Fibroblast of lung (primary cell): ENCODE measurements around the gene OPTC. TPM values are rescaled to one million over a fixed set of nuclear protein-coding genes. Genes with fewer than 3 reads are reported as not detected.
A peak's percentile ranks its signal among the peaks of the same experiment; 100 is the strongest.

Source experiments
- DNase-seq, 2 donors: peaks; one replicate each; pipeline versions ENCODE4 v3.0.0 to v3.0.0-alpha.2; 2010; ENCODE audit warnings: low read depth in 2 of 2
- H2AFZ ChIP-seq: 2 replicates; pipeline ENCODE4 v1.5.1; 2012; ENCODE audit warnings: low read length, control low read depth, inconsistent platforms
- H3K27ac ChIP-seq: 2 replicates; pipeline ENCODE4 v1.5.1; 2011; ENCODE audit warnings: low read length, control low read depth; ENCODE audit not compliant: insufficient read depth
- H3K27me3 ChIP-seq: 2 replicates; pipeline ENCODE4 v1.5.1; 2011; ENCODE audit warnings: mild to moderate bottlenecking, low read length; ENCODE audit not compliant: control insufficient read depth, insufficient read depth
- H3K36me3 ChIP-seq: 2 replicates; pipeline ENCODE4 v1.5.1; 2011; ENCODE audit warnings: low read length; ENCODE audit not compliant: control insufficient read depth, insufficient read depth
- H3K4me1 ChIP-seq: 2 replicates; pipeline ENCODE4 v1.5.1; 2011; ENCODE audit warnings: low read length; ENCODE audit not compliant: control insufficient read depth, insufficient read depth; ENCODE audit errors: extremely low read depth
- H3K4me2 ChIP-seq: 2 replicates; pipeline ENCODE4 v1.5.1; 2011; ENCODE audit warnings: low read length, control low read depth; ENCODE audit not compliant: insufficient read depth; ENCODE audit errors: extremely low read depth
- H3K4me3 ChIP-seq, 4 experiments: fragments of 200-600 bp in 1 of 4; sonication (generic) in 1 of 4; replicated peaks in 1 of 4; 2 replicates each; pipeline ENCODE4 v1.5.1; 2011 to 2016; ENCODE audit warnings: low read length in 4 of 4, low read depth in 3 of 4, mild to moderate bottlenecking in 3 of 4, control low read depth in 2 of 4, inconsistent platforms in 1 of 4, mixed read lengths in 1 of 4; ENCODE audit not compliant: insufficient read depth in 1 of 4; ENCODE audit errors: control extremely low read depth in 1 of 4
- H3K79me2 ChIP-seq: 2 replicates; pipeline ENCODE4 v1.5.1; 2012; ENCODE audit warnings: mild to moderate bottlenecking, low read length, inconsistent platforms; ENCODE audit not compliant: control insufficient read depth, insufficient read depth
- H3K9ac ChIP-seq: 2 replicates; pipeline ENCODE4 v1.5.1; 2011; ENCODE audit warnings: mild to moderate bottlenecking, low read length, control low read depth; ENCODE audit not compliant: insufficient read depth
- H3K9me3 ChIP-seq: 2 replicates; pipeline ENCODE4 v1.5.1; 2012; ENCODE audit warnings: low read depth, low read length; ENCODE audit not compliant: control insufficient read depth, insufficient read depth
- H4K20me1 ChIP-seq: 2 replicates; pipeline ENCODE4 v1.5.1; 2011; ENCODE audit warnings: low read length; ENCODE audit not compliant: control insufficient read depth, insufficient read depth; ENCODE audit errors: extremely low read depth
- CTCF ChIP-seq, 2 donors: IDR thresholded peaks in 1 of 2; conservative IDR thresholded peaks in 1 of 2; 1 replicate in 1 of 2; 2 replicates in 1 of 2; pipeline ENCODE4 v1.5.1; 2011 to 2012; ENCODE audit warnings: low read length in 2 of 2, control low read depth in 1 of 2, inconsistent platforms in 1 of 2, low read depth in 1 of 2, mild to moderate bottlenecking in 1 of 2
- EZH2 ChIP-seq: IDR thresholded peaks from 2 replicates; pipeline ENCODE4 v1.5.1; 2012; ENCODE audit warnings: low read length, control low read depth, mild to moderate bottlenecking; ENCODE audit errors: missing control alignments
- polyA plus RNA-seq, 2 donors: library from polyadenylated mRNA; depleted of rRNA in 1 of 2; stranded (reverse) in 1 of 2; unstranded in 1 of 2; fragments of >200 nt; gene quantifications; 2 replicates each; pipeline ENCODE4 v1.2.1, GENCODE V29; 2011 to 2012; ENCODE audit warnings: missing spikeins in 1 of 2
- total RNA-seq: library from RNA; depleted of rRNA; stranded (reverse); fragments of >200 nt; gene quantifications from 2 replicates; pipeline ENCODE4 v1.2.1, GENCODE V29; 2014

Gene OPTC
- total and polyA plus RNA-seq, 2 donors (not counting 1 experiment from before 2014, with no cell fraction given) = not detected

GRCh38 chr1:203521074-203521794, 27.3 kb downstream of the OPTC start:
- Histone ChIP-seq H2AFZ (no peak overlapping the region), H3K9me3 (no peaks in the 10 kb centered on the region), H3K4me1 (peaks cover 18% of the 10 kb centered on the region), H3K79me2 (no peaks in the 10 kb centered on the region), H3K4me3 (no peak overlapping the region), H3K4me2 (no peak overlapping the region), H3K36me3 (no peaks in the 10 kb centered on the region), H4K20me1 (no peaks in the 10 kb centered on the region), H3K27ac (peak overlapping the region; percentile 66), H3K9ac (no peak overlapping the region), H3K27me3 (no peaks in the 10 kb centered on the region)
- no peak for DNase-seq
- TF ChIP-seq EZH2 (no peak), CTCF (conservative IDR thresholded peaks at IDR 0.05 in 1 of 2, IDR thresholded peaks at IDR 0.05 in 1 of 2; ENCODE audit: low read depth in 1 of 2, low read length in 2 of 2) (no peak)

- H3K79me2 ChIP-seq = no peaks in the 10 kb centered on the region
- no peak for DNase-seq
- TF ChIP-seq EZH2 (no peak), CTCF (conservative IDR thresholded peaks at IDR 0.05 in 1 of 2, IDR thresholded peaks at IDR 0.05 in 1 of 2; ENCODE audit: low read depth in 1 of 2, low read length in 2 of 2) (no peak)
- no peak overlapping the region for H3K9ac ChIP-seq
- no peaks in the 10 kb centered on the region for H4K20me1 ChIP-seq
- H3K9me3 ChIP-seq = no peaks in the 10 kb centered on the region
- H3K27ac ChIP-seq = no peak overlapping the region
- H2AFZ ChIP-seq = no peak overlapping the region
- H3K36me3 ChIP-seq = no peaks in the 10 kb centered on the region
- H3K4me1 ChIP-seq = peaks cover 19% of the 10 kb centered on the region
- H3K4me2 ChIP-seq = no peak overlapping the region
- no peaks in the 10 kb centered on the region for H3K27me3 ChIP-seq
- H3K4me3 ChIP-seq = no peak overlapping the region
These were observed 27.9 kb downstream of the OPTC start for GRCh38 chr1:203521812-203522211.

GRCh38 chr1:203522237-203522636, 28.3 kb downstream of the OPTC start:
- H2AFZ ChIP-seq = no peak overlapping the region
- peaks cover 20% of the 10 kb centered on the region for H3K4me1 ChIP-seq
- TF ChIP-seq CTCF (conservative IDR thresholded peaks at IDR 0.05 in 1 of 2, IDR thresholded peaks at IDR 0.05 in 1 of 2; ENCODE audit: low read depth in 1 of 2, low read length in 2 of 2) = no peak
- no peak for TF ChIP-seq EZH2
- no peaks in the 10 kb centered on the region for H3K9me3 ChIP-seq
- H3K79me2 ChIP-seq = no peaks in the 10 kb centered on the region
- no peak overlapping the region for H3K4me3 ChIP-seq
- H3K9ac ChIP-seq = no peak overlapping the region
- no peaks in the 10 kb centered on the region for H4K20me1 ChIP-seq
- H3K4me2 ChIP-seq = no peak overlapping the region
- H3K27me3 ChIP-seq = no peaks in the 10 kb centered on the region
- no peaks in the 10 kb centered on the region for H3K36me3 ChIP-seq
- no peak overlapping the region for H3K27ac ChIP-seq
- DNase-seq = peak in 1 of 2 donors; percentile 18
